Immature natural killer cell (primary cell): Measurements from ENCODE around the gene HPS1. TPM values are rescaled to one million over a fixed set of nuclear protein-coding genes. Genes with fewer than 3 reads are reported as not detected.

ENCODE experiments used
- DNase-seq, 3 donors: peaks; one replicate each; pipeline ENCODE4 v3.0.0; 2022; ENCODE audit warnings: mixed read lengths in 1 of 3
- H3K27ac Mint-ChIP-seq, 6 donors: one replicate each; pipeline ENCODE4 v1.8.0; 2020; ENCODE audit warnings: mixed read lengths in 6 of 6, mild to moderate bottlenecking in 5 of 6, inconsistent platforms in 4 of 6, moderate library complexity in 3 of 6
- H3K27me3 Mint-ChIP-seq, 3 donors: one replicate each; pipeline ENCODE4 v1.8.0; 2020 to 2021; ENCODE audit warnings: low read depth in 3 of 3, mild to moderate bottlenecking in 3 of 3, mixed read lengths in 3 of 3, moderate library complexity in 3 of 3, inconsistent platforms in 1 of 3
- H3K36me3 Mint-ChIP-seq, 3 donors: one replicate each; pipeline ENCODE4 v1.8.0; 2020; ENCODE audit warnings: mixed read lengths in 3 of 3, inconsistent platforms in 2 of 3, mild to moderate bottlenecking in 2 of 3
- H3K4me1 Mint-ChIP-seq, 2 donors: one replicate each; pipeline ENCODE4 v1.8.0; 2020; ENCODE audit warnings: inconsistent platforms in 2 of 2, mild to moderate bottlenecking in 2 of 2, mixed read lengths in 2 of 2, moderate library complexity in 1 of 2
- H3K4me3 Mint-ChIP-seq, 5 donors: one replicate each; pipeline ENCODE4 v1.8.0; 2020; ENCODE audit warnings: mild to moderate bottlenecking in 5 of 5, mixed read lengths in 5 of 5, inconsistent platforms in 3 of 5, moderate library complexity in 3 of 5
- H3K9me3 Mint-ChIP-seq, 6 donors: one replicate each; pipeline ENCODE4 v1.8.0; 2020; ENCODE audit warnings: mild to moderate bottlenecking in 6 of 6, mixed read lengths in 6 of 6, inconsistent platforms in 4 of 6, moderate library complexity in 3 of 6
- polyA plus RNA-seq, 3 donors: library from polyadenylated mRNA; unstranded; fragments of 300-500 nt; fragmentation: Illumina TruSeq; gene quantifications; one replicate each; pipeline ENCODE4 v1.2.3, GENCODE V29; 2021

Gene HPS1
- polyA plus RNA-seq: 100 to 1,000 TPM in 1 of 3 donors, 10 to 100 TPM in 2; 72.4 to 110 (median 85.6) TPM

- Mint-ChIP-seq H3K4me3 (peak within 1 kb of the TSS; percentile 90 to 93 (median 90)), H3K36me3 (peaks cover 4 to 11% (median 7%) of the 10 kb centered on the region in 3 donors), H3K4me1 (peaks cover 45 to 48% of the 10 kb centered on the region in 2 donors), H3K27ac (peak within 1 kb of the TSS; percentile 88 to 93 (median 90)), H3K9me3 (no peaks in the 10 kb centered on the region), H3K27me3 (peaks cover 8 to 13% (median 12%) of the 10 kb centered on the region in 3 donors)
- peak; percentile 78 to 82 (median 81) for DNase-seq
Observed at GRCh38 chr10:98446661-98447221, at the start of gene HPS1. Gene HPS1 (minus strand): TSS chr10:98446935. CDS start chr10:98443240, 3,695 bp downstream.

- Mint-ChIP-seq H3K4me3 (no peak overlapping the region), H3K27ac (no peak overlapping the region), H3K4me1 (no peaks in the 10 kb centered on the region), H3K9me3 (peaks cover 10 to 25% (median 16%) of the 10 kb centered on the region in 6 donors), H3K27me3 (peaks cover 0 to 16% (median 0%) of the 10 kb centered on the region in 3 donors), H3K36me3 (peaks cover 0 to 16% (median 10%) of the 10 kb centered on the region in 3 donors)
- no peak for DNase-seq
Observed at GRCh38 chr10:98492763-98493162, 46.0 kb upstream of the HPS1 start.

GRCh38 chr10:98489561-98490481, 43.1 kb upstream of the HPS1 start:
- Mint-ChIP-seq H3K27ac (no peak overlapping the region), H3K9me3 (peaks cover 0 to 6% (median 2%) of the 10 kb centered on the region in 6 donors), H3K36me3 (peaks cover 0 to 4% (median 0%) of the 10 kb centered on the region in 3 donors), H3K27me3 (peaks cover 0 to 12% (median 0%) of the 10 kb centered on the region in 3 donors), H3K4me3 (no peak overlapping the region), H3K4me1 (no peaks in the 10 kb centered on the region)
- DNase-seq: no peak

GRCh38 chr10:98488669-98489430, 42.1 kb upstream of the HPS1 start:
- no peaks in the 10 kb centered on the region for H3K36me3 Mint-ChIP-seq
- peaks cover 0 to 9% (median 1%) of the 10 kb centered on the region in 3 donors for H3K27me3 Mint-ChIP-seq
- no peak overlapping the region for H3K27ac Mint-ChIP-seq
- H3K4me3 Mint-ChIP-seq: no peak overlapping the region
- no peak for DNase-seq
- no peaks in the 10 kb centered on the region for H3K4me1 Mint-ChIP-seq
- H3K9me3 Mint-ChIP-seq: peaks cover 0 to 2% (median 0%) of the 10 kb centered on the region in 6 donors

- H3K9me3 Mint-ChIP-seq: peaks cover 0 to 2% (median 0%) of the 10 kb centered on the region in 6 donors
- no peak overlapping the region for H3K27ac Mint-ChIP-seq
- no peaks in the 10 kb centered on the region for H3K36me3 Mint-ChIP-seq
- DNase-seq: no peak
- H3K4me3 Mint-ChIP-seq: no peak overlapping the region
- H3K27me3 Mint-ChIP-seq: peaks cover 0 to 7% (median 1%) of the 10 kb centered on the region in 3 donors
- H3K4me1 Mint-ChIP-seq: peaks cover under 1 to 9% of the 10 kb centered on the region in 2 donors
Observed at GRCh38 chr10:98487649-98488048, 40.9 kb upstream of the HPS1 start.

GRCh38 chr10:98486421-98486820, 39.7 kb upstream of the HPS1 start:
- H3K27ac Mint-ChIP-seq: no peak overlapping the region
- no peaks in the 10 kb centered on the region for H3K36me3 Mint-ChIP-seq
- H3K9me3 Mint-ChIP-seq: peaks cover 0 to 2% (median 0%) of the 10 kb centered on the region in 6 donors
- peaks cover 9 to 19% of the 10 kb centered on the region in 2 donors for H3K4me1 Mint-ChIP-seq
- H3K27me3 Mint-ChIP-seq: peaks cover 0 to 2% (median 1%) of the 10 kb centered on the region in 3 donors
- no peak for DNase-seq
- H3K4me3 Mint-ChIP-seq: no peak overlapping the region

- H3K4me3 Mint-ChIP-seq: no peak overlapping the region
- peaks cover 11 to 19% of the 10 kb centered on the region in 2 donors for H3K4me1 Mint-ChIP-seq
- no peaks in the 10 kb centered on the region for H3K36me3 Mint-ChIP-seq
- H3K9me3 Mint-ChIP-seq: peaks cover 0 to 2% (median 0%) of the 10 kb centered on the region in 6 donors
- no peak for DNase-seq
- H3K27me3 Mint-ChIP-seq: peaks cover 0 to 2% (median 1%) of the 10 kb centered on the region in 3 donors
- H3K27ac Mint-ChIP-seq: no peak overlapping the region
Observed at GRCh38 chr10:98485959-98486358, 39.2 kb upstream of the HPS1 start.

GRCh38 chr10:98483658-98484057, 36.9 kb upstream of the HPS1 start:
- no peak overlapping the region for H3K27ac Mint-ChIP-seq
- peaks cover 0 to 3% (median 2%) of the 10 kb centered on the region in 3 donors for H3K27me3 Mint-ChIP-seq
- H3K4me1 Mint-ChIP-seq: peaks cover 16 to 29% of the 10 kb centered on the region in 2 donors
- no peaks in the 10 kb centered on the region for H3K36me3 Mint-ChIP-seq
- DNase-seq: no peak
- peaks cover 0 to 2% (median 0%) of the 10 kb centered on the region in 6 donors for H3K9me3 Mint-ChIP-seq
- H3K4me3 Mint-ChIP-seq: no peak overlapping the region

- Mint-ChIP-seq H3K4me3 (no peak overlapping the region), H3K9me3 (peaks cover 0 to 2% (median 0%) of the 10 kb centered on the region in 6 donors), H3K27me3 (peaks cover 0 to 3% (median 0%) of the 10 kb centered on the region in 3 donors), H3K36me3 (no peaks in the 10 kb centered on the region), H3K27ac (peak overlapping the region in 1 of 6 donors; percentile 56), H3K4me1 (peaks cover 16 to 37% of the 10 kb centered on the region in 2 donors)
- no peak for DNase-seq
Observed at GRCh38 chr10:98482096-98482495, 35.4 kb upstream of the HPS1 start.

- DNase-seq: no peak
- Mint-ChIP-seq H3K4me1 (peaks cover 16 to 37% of the 10 kb centered on the region in 2 donors), H3K4me3 (no peak overlapping the region), H3K27me3 (peaks cover 0 to 3% (median 0%) of the 10 kb centered on the region in 3 donors), H3K9me3 (peaks cover 0 to 2% (median 0%) of the 10 kb centered on the region in 6 donors), H3K27ac (no peak overlapping the region), H3K36me3 (no peaks in the 10 kb centered on the region)
Observed at GRCh38 chr10:98481404-98481945, 34.7 kb upstream of the HPS1 start.

- Mint-ChIP-seq H3K27me3 (peaks cover 0 to 2% (median 0%) of the 10 kb centered on the region in 3 donors), H3K4me1 (peaks cover 16 to 37% of the 10 kb centered on the region in 2 donors), H3K9me3 (no peaks in the 10 kb centered on the region), H3K4me3 (peak overlapping the region in 1 of 5 donors; percentile 5), H3K27ac (no peak overlapping the region), H3K36me3 (no peaks in the 10 kb centered on the region)
- no peak for DNase-seq
Observed at GRCh38 chr10:98478430-98479222, 31.9 kb upstream of the HPS1 start.

- Mint-ChIP-seq H3K4me3 (no peak overlapping the region), H3K4me1 (peaks cover 16 to 30% of the 10 kb centered on the region in 2 donors), H3K9me3 (no peaks in the 10 kb centered on the region), H3K27me3 (peaks cover 0 to 2% (median 0%) of the 10 kb centered on the region in 3 donors), H3K36me3 (no peaks in the 10 kb centered on the region), H3K27ac (no peak overlapping the region)
- DNase-seq: no peak
Observed at GRCh38 chr10:98477861-98478260, 31.1 kb upstream of the HPS1 start.
